PC-9 (cell line): ENCODE results near the gene MFSD11. TPM values are rescaled to one million over a fixed set of nuclear protein-coding genes. Genes with fewer than 3 reads are reported as not detected.

Experiments used
- BruUV-seq: library from RNA; stranded (reverse); fragments of 400-500 nt; replicated peaks from 2 replicates; lab custom pipeline; 2021; lab: Mats Ljungman, UMichigan
- CTCF ChIA-PET: fragments of 300-600 bp; sonication (Branson Sonifier 250); formaldehyde crosslinking; loops from one replicate; lab custom pipeline; 2022; ENCODE audit warnings: antibody characterized with exemption; lab: Charles Lee
- POLR2A ChIA-PET: fragments of 300-600 bp; sonication (Branson Sonifier 250); formaldehyde crosslinking; loops from one replicate; lab custom pipeline; 2022; ENCODE audit warnings: antibody characterized with exemption; ENCODE audit not compliant: unreplicated experiment; lab: Charles Lee
- DNase-seq, 2 experiments: peaks; one replicate each; pipeline versions ENCODE4 v3.0.0 to v3.0.0-alpha.2; 2015 to 2022; ENCODE audit warnings: mixed read lengths in 1 of 2
- H2AFZ ChIP-seq: fragments of 200-600 bp; sonication (generic); 2 replicates; pipeline ENCODE4 v1.8.1; 2017; ENCODE audit warnings: antibody characterized with exemption
- H3F3A ChIP-seq: fragments of 200-600 bp; sonication (generic); 2 replicates; pipeline ENCODE4 v1.8.1; 2017; ENCODE audit warnings: antibody characterized with exemption, mild to moderate bottlenecking, low read depth; ENCODE audit not compliant: insufficient read depth
- H3K27ac ChIP-seq: fragments of 200-600 bp; sonication (generic); 2 replicates; pipeline ENCODE4 v1.6.1; 2016; ENCODE audit warnings: mixed run types
- H3K27me3 ChIP-seq: fragments of 200-600 bp; sonication (generic); 2 replicates; pipeline ENCODE4 v1.6.1; 2016; ENCODE audit warnings: low read depth, mixed run types; ENCODE audit not compliant: insufficient read depth
- H3K36me3 ChIP-seq: fragments of 200-600 bp; sonication (generic); 2 replicates; pipeline ENCODE4 v1.6.1; 2016; ENCODE audit warnings: low read depth, mixed run types
- H3K4me1 ChIP-seq: fragments of 200-600 bp; sonication (generic); replicated peaks from 2 replicates; pipeline ENCODE4 v1.6.1; 2016; ENCODE audit warnings: mixed run types; ENCODE audit not compliant: insufficient read depth
- H3K4me2 ChIP-seq: fragments of 200-600 bp; sonication (generic); 2 replicates; pipeline ENCODE4 v1.6.1; 2017; ENCODE audit warnings: mixed run types
- H3K4me3 ChIP-seq: fragments of 200-600 bp; sonication (generic); 2 replicates; pipeline ENCODE4 v1.6.1; 2016; ENCODE audit warnings: mixed run types
- H3K79me2 ChIP-seq: fragments of 200-600 bp; sonication (generic); 2 replicates; pipeline ENCODE4 v1.6.1; 2017; ENCODE audit warnings: low read depth, mixed run types
- H3K9me2 ChIP-seq: fragments of 200-600 bp; sonication (generic); 2 replicates; pipeline ENCODE4 v1.8.1; 2017; ENCODE audit warnings: mild to moderate bottlenecking; ENCODE audit not compliant: insufficient read depth
- H3K9me3 ChIP-seq: fragments of 200-600 bp; sonication (generic); 2 replicates; pipeline ENCODE4 v1.8.1; 2016; ENCODE audit warnings: low read depth; ENCODE audit not compliant: insufficient read depth
- H4K20me1 ChIP-seq: fragments of 200-600 bp; sonication (generic); 2 replicates; pipeline ENCODE4 v1.8.1; 2017; ENCODE audit not compliant: insufficient read depth
- EZH2 ChIP-seq: fragments of 200-600 bp; sonication (generic); IDR thresholded peaks from 2 replicates; pipeline ENCODE4 v1.8.0; 2017; ENCODE audit warnings: antibody characterized with exemption, low read depth
- intact Hi-C: fragments of 100-400 bp; cut with micrococcal nuclease; formaldehyde crosslinking; loops from one replicate; pipeline ENCODE4 v1.10.0; 2022; ENCODE audit not compliant: unreplicated experiment
- total RNA-seq: library from RNA; stranded (reverse); gene quantifications from 2 replicates; pipeline ENCODE4 v1.2.3, GENCODE V29; 2021
- TF ChIP-seq, protein P1 (sequence below): fragments of 200-600 bp; sonication (generic); conservative IDR thresholded peaks from 2 replicates; pipeline ENCODE4 v1.6.1; 2017; ENCODE audit warnings: mixed run types, antibody characterized with exemption, mild to moderate bottlenecking, moderate library complexity

MFSD11 gene
- total RNA-seq, 1 experiment from 2014 or later, result 47.3 TPM

GRCh38 chr17:76733618-76733957 is 4.3 kb upstream of the MFSD11 start:
- Histone ChIP-seq H2AFZ (no peak overlapping the region), H3F3A (peaks cover 62% of the 10 kb centered on the region), H3K27ac (peak overlapping the region; percentile 43), H3K36me3 (peaks cover 36% of the 10 kb centered on the region), H3K4me1 (peaks cover 20% of the 10 kb centered on the region), H3K27me3 (no peaks in the 10 kb centered on the region), H3K9me3 (no peaks in the 10 kb centered on the region), H3K9me2 (no peaks in the 10 kb centered on the region), H3K4me2 (peak overlapping the region; percentile 95), H3K4me3 (peak overlapping the region; percentile 92; the same call in 1 of the 2 replicates), H4K20me1 (peaks cover 38% of the 10 kb centered on the region), H3K79me2 (peaks cover 84% of the 10 kb centered on the region)
- BruUV-seq, result no TSS peak
- POLR2A ChIA-PET, result interaction anchor here (0.6 kb wide), 1 partner anchor 858 kb away, joined by 5 read pairs; no protein-coding TSS in a partner anchor
- CTCF ChIA-PET, result no interaction called here
- intact Hi-C loops, result loop anchor here (10.0 kb wide), 1 partner anchor 1581 kb away; no protein-coding TSS in a partner anchor
- TF ChIP-seq, protein P1, sequence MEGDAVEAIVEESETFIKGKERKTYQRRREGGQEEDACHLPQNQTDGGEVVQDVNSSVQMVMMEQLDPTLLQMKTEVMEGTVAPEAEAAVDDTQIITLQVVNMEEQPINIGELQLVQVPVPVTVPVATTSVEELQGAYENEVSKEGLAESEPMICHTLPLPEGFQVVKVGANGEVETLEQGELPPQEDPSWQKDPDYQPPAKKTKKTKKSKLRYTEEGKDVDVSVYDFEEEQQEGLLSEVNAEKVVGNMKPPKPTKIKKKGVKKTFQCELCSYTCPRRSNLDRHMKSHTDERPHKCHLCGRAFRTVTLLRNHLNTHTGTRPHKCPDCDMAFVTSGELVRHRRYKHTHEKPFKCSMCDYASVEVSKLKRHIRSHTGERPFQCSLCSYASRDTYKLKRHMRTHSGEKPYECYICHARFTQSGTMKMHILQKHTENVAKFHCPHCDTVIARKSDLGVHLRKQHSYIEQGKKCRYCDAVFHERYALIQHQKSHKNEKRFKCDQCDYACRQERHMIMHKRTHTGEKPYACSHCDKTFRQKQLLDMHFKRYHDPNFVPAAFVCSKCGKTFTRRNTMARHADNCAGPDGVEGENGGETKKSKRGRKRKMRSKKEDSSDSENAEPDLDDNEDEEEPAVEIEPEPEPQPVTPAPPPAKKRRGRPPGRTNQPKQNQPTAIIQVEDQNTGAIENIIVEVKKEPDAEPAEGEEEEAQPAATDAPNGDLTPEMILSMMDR, result no peak
- no peak for TF ChIP-seq EZH2
- no peak for DNase-seq

DNA sequence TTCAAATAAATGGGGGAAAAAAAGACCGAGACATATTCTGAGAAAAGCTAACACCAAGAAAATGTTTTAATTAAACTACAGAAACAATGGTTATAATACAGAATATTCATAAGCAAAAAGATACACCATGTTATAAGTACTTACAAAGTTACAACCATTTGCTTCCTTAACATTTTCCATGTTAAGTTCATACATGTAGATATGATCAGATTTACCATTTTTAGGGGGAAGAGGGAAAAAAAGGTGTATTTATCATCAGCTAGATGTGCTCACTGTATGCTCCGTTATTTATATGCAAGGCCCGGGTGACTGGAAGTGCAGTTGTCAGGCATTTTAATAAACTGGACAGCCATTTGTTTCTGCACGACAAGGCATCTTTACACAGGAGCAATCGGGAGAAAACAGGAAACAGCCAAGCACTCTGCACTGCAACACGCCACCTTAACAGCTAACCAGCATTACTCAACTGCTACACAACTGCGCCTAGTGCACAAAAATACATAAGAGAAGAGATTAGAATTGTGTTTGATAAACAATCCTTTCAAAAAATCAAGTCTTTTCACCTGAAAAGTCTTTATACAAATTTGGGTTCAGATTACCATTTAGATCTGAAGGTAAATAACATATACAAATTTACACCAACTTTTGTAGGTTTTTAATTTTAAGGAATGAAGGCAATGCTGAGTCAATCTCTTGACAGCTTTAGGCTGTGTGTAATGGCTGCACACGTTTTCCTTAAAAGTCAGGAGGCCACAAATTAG is 3.7 kb upstream of the MFSD11 start:
- no peak for DNase-seq
- ChIA-PET CTCF (no interaction called here), POLR2A (interaction anchor here (0.6 kb wide), 1 partner anchor 858 kb away, joined by 5 read pairs; no protein-coding TSS in a partner anchor)
- peaks cover 38% of the 10 kb centered on the region for H4K20me1 ChIP-seq
- H3K9me2 ChIP-seq, result no peaks in the 10 kb centered on the region
- H3K79me2 ChIP-seq, result peaks cover 84% of the 10 kb centered on the region
- H2AFZ ChIP-seq, result no peak overlapping the region
- TF ChIP-seq, protein P1, result no peak
- TF ChIP-seq EZH2, result no peak
- peak overlapping the region; percentile 95 for H3K4me2 ChIP-seq
- BruUV-seq, result no TSS peak
- H3K4me1 ChIP-seq, result peaks cover 27% of the 10 kb centered on the region
- intact Hi-C loops, result loop anchor here (10.0 kb wide), 1 partner anchor 1581 kb away; no protein-coding TSS in a partner anchor
- H3K27ac ChIP-seq, result peak overlapping the region; percentile 90
- no peaks in the 10 kb centered on the region for H3K27me3 ChIP-seq
- H3K36me3 ChIP-seq, result peaks cover 36% of the 10 kb centered on the region
- peak overlapping the region; percentile 92 for H3K4me3 ChIP-seq
- H3F3A ChIP-seq, result peaks cover 60% of the 10 kb centered on the region
- no peaks in the 10 kb centered on the region for H3K9me3 ChIP-seq

- Histone ChIP-seq H3F3A (peaks cover 56% of the 10 kb centered on the region), H3K27me3 (no peaks in the 10 kb centered on the region), H3K36me3 (peaks cover 36% of the 10 kb centered on the region), H3K9me2 (no peaks in the 10 kb centered on the region), H3K4me1 (peaks cover 28% of the 10 kb centered on the region), H3K4me3 (peak overlapping the region; percentile 92), H2AFZ (no peak overlapping the region), H4K20me1 (peaks cover 38% of the 10 kb centered on the region), H3K27ac (peak overlapping the region; percentile 90), H3K79me2 (peaks cover 85% of the 10 kb centered on the region), H3K4me2 (peak overlapping the region; percentile 95), H3K9me3 (no peaks in the 10 kb centered on the region)
- ChIA-PET CTCF (no interaction called here), POLR2A (no interaction called here)
- intact Hi-C loops, result loop anchor here (5.0 to 10.0 kb wide), 2 partner anchors 137 to 1580 kb away; no protein-coding TSS in a partner anchor
- no peak for DNase-seq
- TF ChIP-seq EZH2, result no peak
- TF ChIP-seq, protein P1, result no peak
- no TSS peak for BruUV-seq
Observed at GRCh38 chr17:76735006-76735405, 2.9 kb upstream of the MFSD11 start.
